Suprapubic skin (tissue), 4 donors: Measurements from ENCODE around the gene ATP5MC2. TPM values are rescaled to one million over a fixed set of nuclear protein-coding genes. Genes with fewer than 3 reads are reported as not detected.

Experiments used
- DNase-seq, 2 donors: peaks; one replicate each; pipeline ENCODE4 v3.0.0-alpha.2; 2019; ENCODE audit warnings: low spot score in 2 of 2
- H3K27ac ChIP-seq: fragments of 200-600 bp; sonication (generic); one replicate; pipeline ENCODE4 v1.5.1; 2019
- H3K27me3 ChIP-seq: fragments of 200-600 bp; sonication (generic); one replicate; pipeline ENCODE4 v1.5.1; 2019
- H3K36me3 ChIP-seq: fragments of 200-600 bp; sonication (generic); one replicate; pipeline ENCODE4 v1.5.1; 2019
- H3K4me1 ChIP-seq: fragments of 200-600 bp; sonication (generic); one replicate; pipeline ENCODE4 v1.5.1; 2019
- H3K4me3 ChIP-seq: fragments of 200-600 bp; sonication (generic); one replicate; pipeline ENCODE4 v1.5.1; 2019; ENCODE audit warnings: mild to moderate bottlenecking
- H3K9me3 ChIP-seq: fragments of 200-600 bp; sonication (generic); one replicate; pipeline ENCODE4 v1.5.1; 2019
- EP300 ChIP-seq: sonication (generic); formaldehyde crosslinking; IDR thresholded peaks from one replicate; pipeline ENCODE4 v1.6.1; 2017; ENCODE audit warnings: antibody characterized with exemption
- POLR2A ChIP-seq, 2 donors: fragments of 450-650 bp; IDR thresholded peaks; one replicate each; pipeline ENCODE4 v1.6.1; 2017; ENCODE audit warnings: antibody characterized with exemption in 2 of 2, mild to moderate bottlenecking in 2 of 2, moderate library complexity in 2 of 2
- POLR2AphosphoS5 ChIP-seq, 3 donors: sonication (generic); formaldehyde crosslinking; IDR thresholded peaks; one replicate each; pipeline ENCODE4 v1.6.1; 2017; ENCODE audit warnings: antibody characterized with exemption in 3 of 3
- WGBS: methylation state at CpG from one replicate; pipeline ENCODE4 v1.1.5; 2018; 5-methylcytosine and 5-hydroxymethylcytosine counted together
- total RNA-seq, 4 donors: library from RNA; depleted of rRNA; stranded (reverse); fragments of >200 nt; gene quantifications; one replicate each; pipeline ENCODE4 v1.1.0, GENCODE V29; 2016
- TF ChIP-seq, protein P1 (sequence below), 2 donors: fragments of 200-600 bp in 1 of 2; fragments of 450-650 bp in 1 of 2; sonication (generic) in 1 of 2; IDR thresholded peaks; one replicate each; pipeline ENCODE4 v1.5.1; 2016 to 2019; ENCODE audit warnings: antibody characterized with exemption in 2 of 2, mild to moderate bottlenecking in 1 of 2, moderate library complexity in 1 of 2

The ATP5MC2 gene
- total RNA-seq, 4 donors from 2014 or later, result 232 to 381 (median 315) TPM

- peaks cover 66% of the 10 kb centered on the region for H3K27me3 ChIP-seq
- whole genome bisulfite sequencing, result 64% methylated on average over 16 of the region's 16 CpGs
- no peaks in the 10 kb centered on the region for H3K9me3 ChIP-seq
- no peak overlapping the region for H3K27ac ChIP-seq
- DNase-seq, result no peak
- H3K4me3 ChIP-seq, result peak overlapping the region; percentile 45
- no peaks in the 10 kb centered on the region for H3K36me3 ChIP-seq
- TF ChIP-seq, protein P1, sequence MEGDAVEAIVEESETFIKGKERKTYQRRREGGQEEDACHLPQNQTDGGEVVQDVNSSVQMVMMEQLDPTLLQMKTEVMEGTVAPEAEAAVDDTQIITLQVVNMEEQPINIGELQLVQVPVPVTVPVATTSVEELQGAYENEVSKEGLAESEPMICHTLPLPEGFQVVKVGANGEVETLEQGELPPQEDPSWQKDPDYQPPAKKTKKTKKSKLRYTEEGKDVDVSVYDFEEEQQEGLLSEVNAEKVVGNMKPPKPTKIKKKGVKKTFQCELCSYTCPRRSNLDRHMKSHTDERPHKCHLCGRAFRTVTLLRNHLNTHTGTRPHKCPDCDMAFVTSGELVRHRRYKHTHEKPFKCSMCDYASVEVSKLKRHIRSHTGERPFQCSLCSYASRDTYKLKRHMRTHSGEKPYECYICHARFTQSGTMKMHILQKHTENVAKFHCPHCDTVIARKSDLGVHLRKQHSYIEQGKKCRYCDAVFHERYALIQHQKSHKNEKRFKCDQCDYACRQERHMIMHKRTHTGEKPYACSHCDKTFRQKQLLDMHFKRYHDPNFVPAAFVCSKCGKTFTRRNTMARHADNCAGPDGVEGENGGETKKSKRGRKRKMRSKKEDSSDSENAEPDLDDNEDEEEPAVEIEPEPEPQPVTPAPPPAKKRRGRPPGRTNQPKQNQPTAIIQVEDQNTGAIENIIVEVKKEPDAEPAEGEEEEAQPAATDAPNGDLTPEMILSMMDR (IDR thresholded peaks at IDR 0.05), result no peak
- TF ChIP-seq POLR2A (IDR thresholded peaks at IDR 0.05), result no peak
- no peak for TF ChIP-seq POLR2AphosphoS5 (IDR thresholded peaks at IDR 0.05)
- TF ChIP-seq EP300, result no peak
- peaks cover 27% of the 10 kb centered on the region for H3K4me1 ChIP-seq
Observed at GRCh38 chr12:53694756-53695151, 18.9 kb upstream of the ATP5MC2 start.

GRCh38 chr12:53688134-53688533 is 12.3 kb upstream of the ATP5MC2 start:
- no peak overlapping the region for H3K4me3 ChIP-seq
- peaks cover 4% of the 10 kb centered on the region for H3K27me3 ChIP-seq
- 85% methylated on average over 4 of the region's 4 CpGs for WGBS
- H3K27ac ChIP-seq, result no peak overlapping the region
- H3K4me1 ChIP-seq, result no peaks in the 10 kb centered on the region
- no peaks in the 10 kb centered on the region for H3K9me3 ChIP-seq
- no peaks in the 10 kb centered on the region for H3K36me3 ChIP-seq
- no peak for DNase-seq
- TF ChIP-seq EP300, result no peak
- no peak for TF ChIP-seq POLR2A (IDR thresholded peaks at IDR 0.05)
- no peak for TF ChIP-seq POLR2AphosphoS5 (IDR thresholded peaks at IDR 0.05)
- TF ChIP-seq, protein P1 (IDR thresholded peaks at IDR 0.05), result no peak

- no peak for DNase-seq
- H3K36me3 ChIP-seq, result no peaks in the 10 kb centered on the region
- 91% methylated on average over 3 of the region's 3 CpGs for WGBS
- TF ChIP-seq, protein P1 (IDR thresholded peaks at IDR 0.05), result no peak
- TF ChIP-seq POLR2AphosphoS5 (IDR thresholded peaks at IDR 0.05) (no peak), EP300 (no peak), POLR2A (IDR thresholded peaks at IDR 0.05) (no peak)
- no peak overlapping the region for H3K4me3 ChIP-seq
- no peaks in the 10 kb centered on the region for H3K4me1 ChIP-seq
- no peaks in the 10 kb centered on the region for H3K27me3 ChIP-seq
- no peaks in the 10 kb centered on the region for H3K9me3 ChIP-seq
- H3K27ac ChIP-seq, result no peak overlapping the region
Observed at GRCh38 chr12:53686436-53686835, 10.6 kb upstream of the ATP5MC2 start.

DNA sequence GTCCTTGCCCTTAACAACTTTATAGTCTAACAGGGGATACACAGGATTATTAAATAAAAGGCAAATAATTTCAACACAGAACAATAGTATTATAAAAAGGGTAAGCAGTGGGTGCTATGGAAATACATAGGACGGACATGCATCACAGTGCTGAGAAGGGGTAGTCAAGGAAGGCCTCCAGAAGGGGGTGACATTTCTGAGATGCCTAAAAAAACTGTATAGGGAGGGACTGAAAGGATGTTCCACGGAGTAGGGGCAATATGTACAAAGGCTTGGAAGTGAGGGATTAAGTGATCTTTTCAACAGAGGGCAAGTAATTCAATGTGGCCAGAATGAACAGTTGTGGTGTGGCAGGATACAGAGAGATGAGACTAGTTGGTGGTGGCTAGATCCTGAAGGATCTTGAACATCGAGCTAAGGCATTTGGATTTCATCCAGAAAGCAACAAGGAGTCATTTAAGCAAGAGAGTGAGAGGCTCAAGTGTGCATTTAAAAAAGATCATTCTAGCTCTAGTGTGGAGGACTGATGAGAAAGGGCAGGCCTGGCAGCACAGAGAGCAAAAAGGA is 8.9 kb upstream of the ATP5MC2 start:
- H3K27me3 ChIP-seq, result no peaks in the 10 kb centered on the region
- H3K4me3 ChIP-seq, result no peak overlapping the region
- TF ChIP-seq POLR2AphosphoS5 (IDR thresholded peaks at IDR 0.05), result no peak
- TF ChIP-seq EP300, result no peak
- TF ChIP-seq, protein P1 (IDR thresholded peaks at IDR 0.05), result no peak
- no peak for TF ChIP-seq POLR2A (IDR thresholded peaks at IDR 0.05)
- no peaks in the 10 kb centered on the region for H3K36me3 ChIP-seq
- no peaks in the 10 kb centered on the region for H3K9me3 ChIP-seq
- no peaks in the 10 kb centered on the region for H3K4me1 ChIP-seq
- 81% methylated on average over 3 of the region's 3 CpGs for WGBS
- no peak overlapping the region for H3K27ac ChIP-seq
- DNase-seq, result no peak

DNA sequence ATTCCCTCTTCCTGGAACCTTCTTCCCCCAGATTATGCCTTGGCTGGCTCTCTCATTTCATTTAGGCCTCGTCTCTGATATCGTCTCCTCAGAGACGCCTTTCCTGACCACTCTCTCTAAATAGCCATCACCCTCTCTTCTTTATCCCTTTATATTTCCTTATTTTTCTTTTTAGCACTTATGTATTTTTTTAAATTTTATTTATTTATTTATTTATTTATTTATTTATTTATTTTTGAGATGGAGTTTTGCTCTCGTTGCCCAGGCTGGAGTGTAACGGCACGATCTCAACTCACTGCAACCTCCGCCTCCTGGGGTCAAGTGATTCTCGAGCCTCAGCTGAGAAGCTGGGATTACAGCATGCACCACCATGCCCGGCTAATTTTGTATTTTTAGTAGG is 8.1 kb upstream of the ATP5MC2 start:
- no peaks in the 10 kb centered on the region for H3K27me3 ChIP-seq
- H3K4me3 ChIP-seq, result no peak overlapping the region
- H3K36me3 ChIP-seq, result no peaks in the 10 kb centered on the region
- TF ChIP-seq POLR2AphosphoS5 (IDR thresholded peaks at IDR 0.05), result no peak
- TF ChIP-seq EP300, result no peak
- TF ChIP-seq, protein P1 (IDR thresholded peaks at IDR 0.05), result no peak
- no peak for TF ChIP-seq POLR2A (IDR thresholded peaks at IDR 0.05)
- no peak overlapping the region for H3K27ac ChIP-seq
- no peaks in the 10 kb centered on the region for H3K9me3 ChIP-seq
- DNase-seq, result no peak
- 96% methylated on average over 9 of the region's 9 CpGs for WGBS
- no peaks in the 10 kb centered on the region for H3K4me1 ChIP-seq
